ENCODE results near the gene ADAMTS3.
A peak's percentile ranks its signal among the peaks of the same experiment; 100 is the strongest.

Gene ADAMTS3

GRCh38 chr4:72444092-72444491 lies 124.9 kb downstream of the ADAMTS3 start:
- ChIA-PET CTCF (no interaction called here), POLR2A (no interaction called here)
- H3K36me3 ChIP-seq (ENCODE audit: control insufficient read depth in 2 of 2, insufficient read depth in 1 of 2, low read length in 2 of 2) = no peaks in the 10 kb centered on the region
- H3K4me1 ChIP-seq (ENCODE audit: control insufficient read depth, insufficient read depth, low read length) = no peaks in the 10 kb centered on the region
- no peaks in the 10 kb centered on the region for H3K9me3 ChIP-seq (ENCODE audit: control insufficient read depth, insufficient read depth, low read depth, low read length)
- no peak overlapping the region for H3K4me3 ChIP-seq (ENCODE audit: low read depth, low read length)
- no peak overlapping the region for H3K27ac ChIP-seq (ENCODE audit: extremely low read depth, low read depth, low read length)
- no peak for TF ChIP-seq HOXA7 (CRISPR knock-in tag; IDR thresholded peaks at IDR 0.05; ENCODE audit: borderline replicate concordance)
- no peak for TF ChIP-seq ZNF266 (tag by site-specific recombination; IDR thresholded peaks at IDR 0.05; ENCODE audit: low read depth)
- no peak for TF ChIP-seq ZNF280C (tag by site-specific recombination; IDR thresholded peaks at IDR 0.05)
- TF ChIP-seq ZNF513 (tag by site-specific recombination; IDR thresholded peaks at IDR 0.05) = no peak
- TF ChIP-seq ZNF596 (tag by site-specific recombination; IDR thresholded peaks at IDR 0.05) = peak; percentile 25; the same call in 1 of the 2 replicates
- no peak for TF ChIP-seq ZBTB7A (tag by site-specific recombination; IDR thresholded peaks at IDR 0.05; ENCODE audit: low read depth)
- no peak for TF ChIP-seq ZNF121 (tag by site-specific recombination; IDR thresholded peaks at IDR 0.05)
- TF ChIP-seq ZNF639 (tag by site-specific recombination; IDR thresholded peaks at IDR 0.05) = peak; percentile 85
- TF ChIP-seq ZNF792 (tag by site-specific recombination; IDR thresholded peaks at IDR 0.05) = no peak
- no peak for TF ChIP-seq SETDB1 (IDR thresholded peaks at IDR 0.05; ENCODE audit: insufficient read length, low read length)
- TF ChIP-seq ZNF391 (tag by site-specific recombination; IDR thresholded peaks at IDR 0.05; ENCODE audit: borderline replicate concordance, low read depth) = no peak
- TF ChIP-seq ZNF10 (tag by site-specific recombination; IDR thresholded peaks at IDR 0.05) = peak; percentile 80
- TF ChIP-seq ZNF544 (tag by site-specific recombination; IDR thresholded peaks at IDR 0.05) = no peak
- no peak for TF ChIP-seq ZNF785 (tag by site-specific recombination; IDR thresholded peaks at IDR 0.05)
- TF ChIP-seq ZNF548 (tag by site-specific recombination; IDR thresholded peaks at IDR 0.05) = no peak
- TF ChIP-seq ZNF514 (tag by site-specific recombination; IDR thresholded peaks at IDR 0.05) = no peak
- TF ChIP-seq BCL11B (tag by site-specific recombination; IDR thresholded peaks at IDR 0.05; ENCODE audit: low read depth) = peak; percentile 87
- TF ChIP-seq PRDM4 (tag by site-specific recombination; IDR thresholded peaks at IDR 0.05) = peak; percentile 89
- no peak for TF ChIP-seq ZNF112 (tag by site-specific recombination; IDR thresholded peaks at IDR 0.05)
- TF ChIP-seq SP2 (tag by site-specific recombination; IDR thresholded peaks at IDR 0.05) = no peak
- no peak for TF ChIP-seq MYNN (tag by site-specific recombination; IDR thresholded peaks at IDR 0.05; ENCODE audit: borderline replicate concordance)
- no peak for TF ChIP-seq ZNF169 (tag by site-specific recombination; IDR thresholded peaks at IDR 0.05)
- peak; percentile 99 for TF ChIP-seq WT1 (tag by site-specific recombination; IDR thresholded peaks at IDR 0.05)
- no peak for TF ChIP-seq ZNF624 (tag by site-specific recombination; IDR thresholded peaks at IDR 0.05)
- no peak for TF ChIP-seq ZNF302 (tag by site-specific recombination; IDR thresholded peaks at IDR 0.05; ENCODE audit: low read depth)
- TF ChIP-seq GLIS1 (tag by site-specific recombination; IDR thresholded peaks at IDR 0.05) = peak; percentile 66; the same call in 1 of the 2 replicates
- no peak for TF ChIP-seq ATF2 (tag by site-specific recombination; IDR thresholded peaks at IDR 0.05; ENCODE audit: low read depth)
- TF ChIP-seq ZNF510 (tag by site-specific recombination; IDR thresholded peaks at IDR 0.05; ENCODE audit: insufficient replicate concordance) = peak; percentile 53
- TF ChIP-seq ZEB2 (tag by site-specific recombination; IDR thresholded peaks at IDR 0.05) = no peak
- no peak for TF ChIP-seq ZFP41 (tag by site-specific recombination; IDR thresholded peaks at IDR 0.05; ENCODE audit: borderline replicate concordance)

Measured in HEK293 (cell line).